HepG2 (cell line): ENCODE data around the gene VAPA. TPM values are rescaled to one million over a fixed set of nuclear protein-coding genes. Genes with fewer than 3 reads are reported as not detected.

Source experiments
- CHCHD3 ChIP-seq: sonication (generic); formaldehyde crosslinking; IDR thresholded peaks from 2 replicates; pipeline ENCODE4 v1.8.0; 2022; ENCODE audit warnings: mild to moderate bottlenecking, missing genetic modification reagents, moderate library complexity
- ELF4 ChIP-seq: sonication (generic); formaldehyde crosslinking; IDR thresholded peaks from 2 replicates; pipeline ENCODE4 v1.5.0; 2020; ENCODE audit warnings: missing genetic modification reagents, mild to moderate bottlenecking, moderate library complexity, borderline replicate concordance
- IRX3 ChIP-seq: sonication (generic); formaldehyde crosslinking; IDR thresholded peaks from 2 replicates; pipeline ENCODE4 v1.8.1; 2023; ENCODE audit warnings: mild to moderate bottlenecking, low read depth, missing genetic modification reagents, borderline replicate concordance
- MTA1 ChIP-seq: sonication (generic); formaldehyde crosslinking; IDR thresholded peaks from 2 replicates; pipeline ENCODE4 v1.4.0; 2020; ENCODE audit warnings: missing genetic modification reagents, mild to moderate bottlenecking, borderline replicate concordance
- MTA3 ChIP-seq: sonication (generic); formaldehyde crosslinking; IDR thresholded peaks from 2 replicates; pipeline ENCODE4 v1.4.0; 2020; ENCODE audit warnings: missing genetic modification reagents
- ZBTB20 ChIP-seq: sonication (generic); formaldehyde crosslinking; IDR thresholded peaks from 2 replicates; pipeline ENCODE4 v1.8.1; 2023; ENCODE audit warnings: missing genetic modification reagents, low read depth, mild to moderate bottlenecking, borderline replicate concordance
- ZNF83 ChIP-seq: sonication (generic); formaldehyde crosslinking; IDR thresholded peaks from 2 replicates; pipeline ENCODE4 v1.4.0; 2020; ENCODE audit warnings: missing genetic modification reagents, mild to moderate bottlenecking, borderline replicate concordance
- polyA plus RNA-seq, 8 experiments: library from polyadenylated mRNA; depleted of rRNA in 3 of 8; stranded (reverse) in 7 of 8; unstranded in 1 of 8; fragments of >200 nt; fragmentation: Illumina TruSeq in 4 of 8; extraction: Trizol in 4 of 8; gene quantifications; 2 replicates each; pipeline versions ENCODE4 v1.2.1 to v1.2.3, GENCODE V29; 2011 to 2016; ENCODE audit warnings: low read depth in 4 of 8, missing spikeins in 1 of 8, mixed read lengths in 1 of 8; ENCODE audit not compliant: insufficient read depth in 1 of 8
- total RNA-seq, 5 experiments: library from RNA; depleted of rRNA; stranded (reverse); fragments of >200 nt; fragmentation: Illumina TruSeq; extraction: Trizol; gene quantifications; 2 replicates each; pipeline ENCODE4 v1.2.3, GENCODE V29; 2016; ENCODE audit warnings: low read depth in 1 of 5
- TF ChIP-seq, protein P1 (sequence below): sonication (generic); formaldehyde crosslinking; IDR thresholded peaks from 2 replicates; pipeline ENCODE4 v1.4.0; 2020; ENCODE audit warnings: missing genetic modification reagents, borderline replicate concordance
- TF ChIP-seq, protein P2 (sequence below): sonication (generic); formaldehyde crosslinking; IDR thresholded peaks from 2 replicates; pipeline ENCODE4 v1.9.0; 2022; ENCODE audit warnings: low read depth, missing genetic modification reagents
- TF ChIP-seq, protein P3 (sequence below): sonication (generic); formaldehyde crosslinking; IDR thresholded peaks from 2 replicates; pipeline ENCODE4 v1.8.0; 2022; ENCODE audit warnings: low read depth, missing genetic modification reagents
- TF ChIP-seq, protein P4 (sequence below): sonication (generic); formaldehyde crosslinking; IDR thresholded peaks from 2 replicates; pipeline ENCODE4 v1.4.0; 2020; ENCODE audit warnings: missing genetic modification reagents, mild to moderate bottlenecking, borderline replicate concordance
- TF ChIP-seq, protein P5 (sequence below): sonication (generic); formaldehyde crosslinking; IDR thresholded peaks from 2 replicates; pipeline ENCODE4 v1.5.0; 2020; ENCODE audit warnings: mild to moderate bottlenecking, missing genetic modification reagents, moderate library complexity

Gene VAPA
- total and polyA plus RNA-seq, 2 of the 13 experiments (the other 11 are each of a cell fraction or from before 2014, with no cell fraction given), result 167 to 294 TPM

DNA sequence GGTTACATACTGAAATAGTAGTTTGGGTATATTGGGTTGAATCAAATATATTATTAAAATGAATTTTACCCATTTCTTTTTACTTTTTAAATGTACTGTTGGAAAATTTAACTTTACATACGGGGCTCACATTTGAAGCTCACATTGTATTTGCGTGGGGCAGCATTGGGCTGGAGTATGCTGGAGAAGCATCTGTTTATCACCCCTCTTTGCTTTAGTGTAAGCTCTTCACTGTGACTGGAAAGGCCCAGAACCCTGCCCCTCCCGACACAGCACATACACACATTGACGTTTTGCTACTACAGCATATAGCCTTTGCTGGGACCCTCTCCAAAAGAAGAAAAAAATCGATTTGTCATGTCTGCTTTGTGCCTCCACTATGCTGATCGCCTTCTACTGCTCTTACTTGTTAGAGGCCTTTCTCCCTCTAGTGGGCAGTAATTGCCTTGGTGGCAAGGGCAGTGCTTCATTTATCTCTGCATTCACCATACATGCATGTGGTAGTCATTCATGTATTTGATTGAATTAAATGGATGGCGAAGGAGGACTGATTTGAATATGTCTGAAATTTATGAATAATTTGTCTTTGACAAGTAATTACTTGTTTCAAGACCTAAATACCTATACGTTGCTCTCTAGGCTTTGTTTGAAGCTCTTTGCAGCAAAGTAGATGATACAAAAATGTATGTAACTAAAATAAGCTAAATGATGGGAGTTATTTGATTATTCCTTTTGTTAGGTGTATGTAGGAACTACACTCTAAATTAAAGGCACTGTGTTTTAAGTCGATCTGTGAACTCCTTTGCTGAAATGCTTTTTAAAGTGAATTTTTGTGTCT, 37.4 kb downstream of the VAPA start (continued):
- TF ChIP-seq, protein P1, sequence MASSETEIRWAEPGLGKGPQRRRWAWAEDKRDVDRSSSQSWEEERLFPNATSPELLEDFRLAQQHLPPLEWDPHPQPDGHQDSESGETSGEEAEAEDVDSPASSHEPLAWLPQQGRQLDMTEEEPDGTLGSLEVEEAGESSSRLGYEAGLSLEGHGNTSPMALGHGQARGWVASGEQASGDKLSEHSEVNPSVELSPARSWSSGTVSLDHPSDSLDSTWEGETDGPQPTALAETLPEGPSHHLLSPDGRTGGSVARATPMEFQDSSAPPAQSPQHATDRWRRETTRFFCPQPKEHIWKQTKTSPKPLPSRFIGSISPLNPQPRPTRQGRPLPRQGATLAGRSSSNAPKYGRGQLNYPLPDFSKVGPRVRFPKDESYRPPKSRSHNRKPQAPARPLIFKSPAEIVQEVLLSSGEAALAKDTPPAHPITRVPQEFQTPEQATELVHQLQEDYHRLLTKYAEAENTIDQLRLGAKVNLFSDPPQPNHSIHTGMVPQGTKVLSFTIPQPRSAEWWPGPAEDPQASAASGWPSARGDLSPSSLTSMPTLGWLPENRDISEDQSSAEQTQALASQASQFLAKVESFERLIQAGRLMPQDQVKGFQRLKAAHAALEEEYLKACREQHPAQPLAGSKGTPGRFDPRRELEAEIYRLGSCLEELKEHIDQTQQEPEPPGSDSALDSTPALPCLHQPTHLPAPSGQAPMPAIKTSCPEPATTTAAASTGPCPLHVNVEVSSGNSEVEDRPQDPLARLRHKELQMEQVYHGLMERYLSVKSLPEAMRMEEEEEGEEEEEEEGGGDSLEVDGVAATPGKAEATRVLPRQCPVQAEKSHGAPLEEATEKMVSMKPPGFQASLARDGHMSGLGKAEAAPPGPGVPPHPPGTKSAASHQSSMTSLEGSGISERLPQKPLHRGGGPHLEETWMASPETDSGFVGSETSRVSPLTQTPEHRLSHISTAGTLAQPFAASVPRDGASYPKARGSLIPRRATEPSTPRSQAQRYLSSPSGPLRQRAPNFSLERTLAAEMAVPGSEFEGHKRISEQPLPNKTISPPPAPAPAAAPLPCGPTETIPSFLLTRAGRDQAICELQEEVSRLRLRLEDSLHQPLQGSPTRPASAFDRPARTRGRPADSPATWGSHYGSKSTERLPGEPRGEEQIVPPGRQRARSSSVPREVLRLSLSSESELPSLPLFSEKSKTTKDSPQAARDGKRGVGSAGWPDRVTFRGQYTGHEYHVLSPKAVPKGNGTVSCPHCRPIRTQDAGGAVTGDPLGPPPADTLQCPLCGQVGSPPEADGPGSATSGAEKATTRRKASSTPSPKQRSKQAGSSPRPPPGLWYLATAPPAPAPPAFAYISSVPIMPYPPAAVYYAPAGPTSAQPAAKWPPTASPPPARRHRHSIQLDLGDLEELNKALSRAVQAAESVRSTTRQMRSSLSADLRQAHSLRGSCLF (CRISPR knock-in tag), result no peak
- no peak for TF ChIP-seq CHCHD3 (CRISPR knock-in tag)
- no peak for TF ChIP-seq ZNF83 (CRISPR knock-in tag)
- TF ChIP-seq, protein P2, sequence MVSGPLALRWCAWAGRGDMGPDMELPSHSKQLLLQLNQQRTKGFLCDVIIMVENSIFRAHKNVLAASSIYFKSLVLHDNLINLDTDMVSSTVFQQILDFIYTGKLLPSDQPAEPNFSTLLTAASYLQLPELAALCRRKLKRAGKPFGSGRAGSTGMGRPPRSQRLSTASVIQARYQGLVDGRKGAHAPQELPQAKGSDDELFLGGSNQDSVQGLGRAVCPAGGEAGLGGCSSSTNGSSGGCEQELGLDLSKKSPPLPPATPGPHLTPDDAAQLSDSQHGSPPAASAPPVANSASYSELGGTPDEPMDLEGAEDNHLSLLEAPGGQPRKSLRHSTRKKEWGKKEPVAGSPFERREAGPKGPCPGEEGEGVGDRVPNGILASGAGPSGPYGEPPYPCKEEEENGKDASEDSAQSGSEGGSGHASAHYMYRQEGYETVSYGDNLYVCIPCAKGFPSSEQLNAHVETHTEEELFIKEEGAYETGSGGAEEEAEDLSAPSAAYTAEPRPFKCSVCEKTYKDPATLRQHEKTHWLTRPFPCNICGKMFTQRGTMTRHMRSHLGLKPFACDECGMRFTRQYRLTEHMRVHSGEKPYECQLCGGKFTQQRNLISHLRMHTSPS, result no peak
- TF ChIP-seq MTA3 (CRISPR knock-in tag), result no peak
- no peak for TF ChIP-seq MTA1 (CRISPR knock-in tag)
- TF ChIP-seq, protein P3, sequence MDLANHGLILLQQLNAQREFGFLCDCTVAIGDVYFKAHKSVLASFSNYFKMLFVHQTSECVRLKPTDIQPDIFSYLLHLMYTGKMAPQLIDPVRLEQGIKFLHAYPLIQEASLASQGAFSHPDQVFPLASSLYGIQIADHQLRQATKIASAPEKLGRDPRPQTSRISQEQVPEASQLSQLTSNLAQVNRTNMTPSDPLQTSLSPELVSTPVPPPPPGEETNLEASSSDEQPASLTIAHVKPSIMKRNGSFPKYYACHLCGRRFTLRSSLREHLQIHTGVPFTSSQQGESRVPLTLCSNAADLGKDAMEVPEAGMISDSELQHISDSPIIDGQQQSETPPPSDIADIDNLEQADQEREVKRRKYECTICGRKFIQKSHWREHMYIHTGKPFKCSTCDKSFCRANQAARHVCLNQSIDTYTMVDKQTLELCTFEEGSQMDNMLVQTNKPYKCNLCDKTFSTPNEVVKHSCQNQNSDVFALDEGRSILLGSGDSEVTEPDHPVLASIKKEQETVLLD (CRISPR knock-in tag), result no peak
- no peak for TF ChIP-seq IRX3
- TF ChIP-seq ELF4 (CRISPR knock-in tag), result no peak
- TF ChIP-seq, protein P4, sequence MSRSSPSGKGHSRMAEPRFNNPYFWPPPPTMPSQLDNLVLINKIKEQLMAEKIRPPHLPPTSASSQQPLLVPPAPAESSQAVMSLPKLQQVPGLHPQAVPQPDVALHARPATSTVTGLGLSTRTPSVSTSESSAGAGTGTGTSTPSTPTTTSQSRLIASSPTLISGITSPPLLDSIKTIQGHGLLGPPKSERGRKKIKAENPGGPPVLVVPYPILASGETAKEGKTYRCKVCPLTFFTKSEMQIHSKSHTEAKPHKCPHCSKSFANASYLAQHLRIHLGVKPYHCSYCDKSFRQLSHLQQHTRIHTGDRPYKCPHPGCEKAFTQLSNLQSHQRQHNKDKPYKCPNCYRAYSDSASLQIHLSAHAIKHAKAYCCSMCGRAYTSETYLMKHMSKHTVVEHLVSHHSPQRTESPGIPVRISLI (CRISPR knock-in tag), result no peak
- TF ChIP-seq, protein P5, sequence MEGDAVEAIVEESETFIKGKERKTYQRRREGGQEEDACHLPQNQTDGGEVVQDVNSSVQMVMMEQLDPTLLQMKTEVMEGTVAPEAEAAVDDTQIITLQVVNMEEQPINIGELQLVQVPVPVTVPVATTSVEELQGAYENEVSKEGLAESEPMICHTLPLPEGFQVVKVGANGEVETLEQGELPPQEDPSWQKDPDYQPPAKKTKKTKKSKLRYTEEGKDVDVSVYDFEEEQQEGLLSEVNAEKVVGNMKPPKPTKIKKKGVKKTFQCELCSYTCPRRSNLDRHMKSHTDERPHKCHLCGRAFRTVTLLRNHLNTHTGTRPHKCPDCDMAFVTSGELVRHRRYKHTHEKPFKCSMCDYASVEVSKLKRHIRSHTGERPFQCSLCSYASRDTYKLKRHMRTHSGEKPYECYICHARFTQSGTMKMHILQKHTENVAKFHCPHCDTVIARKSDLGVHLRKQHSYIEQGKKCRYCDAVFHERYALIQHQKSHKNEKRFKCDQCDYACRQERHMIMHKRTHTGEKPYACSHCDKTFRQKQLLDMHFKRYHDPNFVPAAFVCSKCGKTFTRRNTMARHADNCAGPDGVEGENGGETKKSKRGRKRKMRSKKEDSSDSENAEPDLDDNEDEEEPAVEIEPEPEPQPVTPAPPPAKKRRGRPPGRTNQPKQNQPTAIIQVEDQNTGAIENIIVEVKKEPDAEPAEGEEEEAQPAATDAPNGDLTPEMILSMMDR (CRISPR knock-in tag), result peak; percentile 68
- TF ChIP-seq ZBTB20 (CRISPR knock-in tag), result no peak
